T-helper 2 cell (primary cell): Measurements from ENCODE around the gene PTPRN2.

Source experiments
- DNase-seq, 5 experiments: peaks; one replicate each; pipeline versions ENCODE4 v3.0.0 to v3.0.0-alpha.2; 2012 to 2022

PTPRN2 gene

DNA sequence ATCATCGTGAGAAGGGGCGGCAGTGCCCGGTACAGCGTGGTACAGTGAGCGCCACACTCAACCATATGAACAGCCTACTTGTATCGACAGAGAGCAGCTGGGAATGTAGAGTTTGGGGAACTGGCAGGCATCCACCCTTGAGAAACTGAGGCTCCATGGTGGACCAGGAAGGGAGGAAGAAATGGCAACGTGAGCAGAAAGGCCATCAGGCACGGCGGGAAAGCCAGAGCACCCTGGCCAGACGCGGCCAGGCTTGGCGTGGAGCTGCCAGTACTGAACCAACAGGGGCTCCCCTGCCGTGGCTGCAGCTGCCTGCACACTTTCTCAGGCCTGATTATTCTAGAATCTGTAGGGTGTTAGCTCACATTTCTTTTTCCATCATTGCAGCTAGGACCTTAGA is 442.3 kb downstream of the PTPRN2 start:
- no peak for DNase-seq

DNA sequence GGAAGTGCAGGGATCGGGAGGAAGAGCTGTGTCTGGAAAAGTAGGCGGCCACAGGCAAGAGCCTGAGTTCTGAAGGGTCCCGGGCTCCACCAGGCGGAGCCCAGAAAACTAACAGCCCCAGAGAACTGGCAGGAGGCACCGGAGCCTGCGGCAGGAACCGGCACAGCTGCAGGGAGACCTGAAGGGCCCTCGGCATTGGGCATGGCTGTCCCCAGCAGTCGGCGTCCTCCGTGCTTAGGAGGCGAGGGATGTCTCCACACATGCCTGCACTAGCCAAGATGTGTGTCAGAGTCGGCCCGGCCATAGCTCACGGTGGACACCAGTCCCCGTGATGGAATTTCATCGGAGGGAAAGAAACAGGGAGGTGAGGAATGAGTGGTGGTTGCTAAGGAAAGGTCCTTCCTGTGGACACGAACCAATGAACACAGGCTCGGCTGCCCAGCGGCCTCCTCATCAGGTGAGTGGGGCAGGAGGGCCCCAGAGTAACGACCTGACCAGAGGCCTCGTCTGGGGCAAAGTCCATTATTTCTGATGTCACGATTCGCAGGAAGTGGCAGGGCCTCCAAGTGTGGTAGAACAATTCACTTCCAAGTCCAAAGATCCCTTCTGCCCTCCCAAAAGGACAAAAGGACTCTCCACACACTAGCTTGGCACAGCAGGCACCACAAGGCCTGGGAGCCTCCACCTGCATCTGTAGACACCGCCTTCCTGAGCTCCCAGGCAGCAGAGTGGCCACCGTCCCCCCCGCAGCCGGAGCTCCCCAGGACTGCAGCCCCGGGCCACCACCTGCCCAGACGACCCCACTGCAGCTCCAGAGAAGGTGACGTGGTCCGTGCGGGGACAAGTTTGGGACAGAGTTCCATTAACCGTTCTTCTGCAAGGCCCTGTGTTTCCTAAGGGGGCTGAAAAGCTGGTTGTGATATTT is 444.2 kb downstream of the PTPRN2 start:
- no peak for DNase-seq

DNA sequence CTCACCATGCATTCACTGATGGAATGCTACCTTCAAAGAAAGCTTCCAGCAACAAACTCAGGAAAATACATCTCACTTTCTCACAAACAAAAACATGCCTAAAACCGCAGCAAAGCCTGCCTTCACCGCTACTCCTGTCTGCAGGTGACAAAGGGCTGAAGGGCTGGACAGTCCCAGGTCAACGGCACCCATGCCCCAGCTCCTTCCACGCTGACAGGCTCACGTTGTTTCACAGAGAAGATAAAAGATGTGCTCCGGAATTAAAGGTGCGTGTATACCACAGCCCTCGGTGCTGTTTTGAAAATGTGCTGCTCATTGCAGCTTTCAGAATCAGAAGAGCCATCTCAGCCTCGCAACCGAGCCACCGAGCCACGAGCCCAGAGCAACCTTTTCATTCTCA is 445.0 kb downstream of the PTPRN2 start:
- DNase-seq = no peak

DNA sequence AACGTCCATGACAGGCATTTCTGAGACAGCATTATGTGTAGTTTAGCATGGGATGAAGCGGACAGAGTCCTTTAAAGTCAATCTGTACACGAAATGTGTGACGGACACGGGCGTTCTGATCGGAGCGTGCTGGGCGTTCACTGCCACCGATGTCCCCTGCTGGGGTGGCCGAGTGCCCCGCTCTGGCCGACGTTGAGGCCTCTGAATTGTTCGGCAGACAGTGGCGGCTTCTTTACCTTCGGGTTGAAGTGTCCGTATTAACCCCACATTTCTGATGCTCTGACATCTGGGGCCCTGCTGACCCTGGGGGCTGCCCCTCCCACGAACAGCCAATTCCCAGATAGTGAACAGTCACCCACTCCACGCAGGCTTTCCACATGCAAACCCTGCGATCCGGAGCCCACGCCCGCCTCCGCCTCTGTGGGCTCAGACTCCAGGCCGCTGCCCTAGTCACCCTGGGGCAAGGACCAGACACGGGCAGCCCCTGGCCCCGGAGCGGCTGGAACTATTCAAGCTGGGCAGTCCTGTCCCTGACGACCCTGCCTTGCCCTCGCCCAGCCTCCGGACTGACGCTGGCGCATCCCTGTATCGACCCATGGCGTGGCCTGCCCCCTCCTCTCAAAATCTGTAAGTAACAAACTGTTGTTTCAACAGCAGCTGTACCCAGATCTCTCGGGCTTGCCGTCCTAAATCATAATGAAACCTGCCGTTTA is 445.7 kb downstream of the PTPRN2 start:
- DNase-seq = no peak

DNA sequence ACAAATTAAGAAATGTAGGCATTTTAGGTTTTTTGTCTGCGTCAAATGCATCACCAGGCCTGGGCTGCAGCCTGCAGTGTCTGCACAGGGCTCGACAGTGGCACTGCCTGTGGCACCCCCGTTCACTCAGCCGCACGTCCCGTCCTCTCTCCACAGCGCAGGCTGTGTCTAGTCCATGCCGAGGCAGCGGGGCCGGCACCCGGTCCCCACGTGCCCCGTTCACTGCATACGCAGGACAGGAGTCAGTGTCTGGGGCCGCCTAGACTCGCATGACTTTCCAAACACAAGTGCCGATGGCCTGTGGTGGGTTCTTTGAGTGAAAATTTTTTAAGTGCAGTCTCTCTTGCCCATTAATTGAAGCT is 446.4 kb downstream of the PTPRN2 start:
- DNase-seq = no peak

DNA sequence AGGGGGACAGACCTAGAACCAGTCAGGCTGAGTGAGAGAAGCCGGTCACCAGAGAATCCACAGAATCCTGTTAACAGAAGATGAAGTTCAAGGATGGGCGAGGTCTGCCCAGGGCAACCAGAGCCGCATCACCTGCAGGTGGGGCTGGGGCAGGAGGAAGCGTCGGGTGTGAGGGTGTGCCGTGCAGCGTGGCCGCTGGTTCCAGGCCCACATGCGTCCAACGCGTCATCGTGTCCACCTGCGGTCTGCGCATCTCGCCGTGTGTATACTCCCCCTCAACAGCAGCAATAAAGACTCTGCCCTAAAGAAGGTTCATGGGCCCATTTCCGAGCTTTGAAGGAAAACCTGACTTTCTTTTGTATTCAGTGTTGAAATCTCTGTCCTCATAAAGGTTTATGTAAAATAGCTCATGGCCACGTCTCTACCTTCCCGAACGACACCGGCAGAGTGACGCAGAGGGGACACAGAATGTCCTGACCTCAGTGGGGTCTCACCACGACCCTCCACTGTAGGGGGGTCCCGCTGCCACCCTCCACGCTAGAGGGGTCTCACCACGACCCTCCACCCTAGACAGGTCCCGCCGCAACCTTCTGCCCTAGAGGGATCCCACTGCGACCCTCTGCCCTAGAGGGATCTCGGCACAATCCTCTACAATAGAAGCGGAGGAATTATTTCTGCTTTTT is 446.9 kb downstream of the PTPRN2 start:
- DNase-seq = no peak

DNA sequence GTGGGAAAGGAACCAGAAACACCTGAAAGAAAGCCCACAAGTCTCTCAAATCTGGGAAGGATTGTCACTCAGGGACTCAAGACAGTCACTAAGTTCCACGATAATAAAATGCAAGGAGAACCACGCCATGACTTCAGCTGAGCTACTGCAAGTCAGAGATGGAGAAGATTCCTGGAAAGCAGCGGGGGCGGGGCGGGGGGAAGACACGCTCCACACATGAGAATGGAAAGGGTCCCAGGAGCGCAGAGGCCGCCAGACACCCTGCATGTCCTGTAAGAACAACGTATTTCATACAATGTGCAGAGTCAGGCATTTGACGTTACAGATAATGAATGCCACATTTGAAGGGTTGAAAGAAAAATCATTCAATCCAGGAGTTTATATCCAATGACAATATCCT is 448.1 kb downstream of the PTPRN2 start:
- no peak for DNase-seq

DNA sequence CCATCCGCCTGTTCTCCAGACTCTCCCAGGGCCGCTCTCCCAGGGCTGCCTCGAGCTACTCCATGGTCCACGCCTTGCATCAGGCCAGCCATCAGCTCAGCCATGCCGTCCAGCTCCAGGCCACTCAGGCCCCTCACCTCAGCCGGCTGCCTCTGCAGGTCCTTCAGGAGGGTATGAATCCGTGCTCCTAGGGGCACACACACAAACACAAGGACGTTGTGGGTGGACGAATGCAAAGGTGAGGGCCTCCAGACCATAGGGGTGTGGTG is 449.4 kb downstream of the PTPRN2 start:
- no peak for DNase-seq

DNA sequence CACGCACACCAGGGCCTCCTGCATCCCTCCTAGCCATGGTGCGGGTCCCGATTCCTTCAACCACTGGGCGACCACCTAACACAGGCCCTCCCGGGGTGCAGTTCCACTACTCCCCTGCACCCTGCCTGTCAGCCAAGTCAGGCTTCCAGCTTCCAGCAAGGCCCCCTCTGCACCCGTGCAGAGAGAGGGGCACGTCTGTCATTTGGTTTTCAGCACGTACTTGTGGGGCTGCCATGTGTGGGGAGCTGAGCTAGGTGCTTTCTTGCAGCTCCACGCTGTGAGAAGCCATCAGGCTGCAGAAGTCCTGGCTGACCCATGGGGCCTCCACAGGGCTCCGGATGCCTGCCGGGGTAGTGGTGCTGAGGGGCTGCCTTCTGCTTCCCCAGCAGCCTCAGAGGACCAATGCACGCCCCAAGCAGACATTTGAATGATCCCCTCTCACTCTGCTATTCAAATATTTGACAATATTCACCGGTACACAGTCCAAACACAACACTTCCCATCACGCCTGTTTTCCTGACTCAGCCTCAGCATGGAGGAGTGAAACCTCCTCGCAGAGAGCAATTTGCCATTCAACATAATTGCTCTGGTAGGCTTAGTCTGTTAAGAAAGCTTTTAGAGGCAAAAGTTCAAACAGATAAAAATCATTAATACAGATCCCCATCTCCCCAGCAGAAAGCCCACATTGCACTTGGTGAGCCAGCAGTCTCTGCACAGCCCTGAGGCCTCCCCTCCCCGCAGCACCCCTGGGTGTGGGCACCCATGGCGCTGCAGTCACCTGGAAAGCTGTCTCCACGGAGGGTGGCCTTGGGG is 449.9 kb downstream of the PTPRN2 start:
- DNase-seq = no peak

DNA sequence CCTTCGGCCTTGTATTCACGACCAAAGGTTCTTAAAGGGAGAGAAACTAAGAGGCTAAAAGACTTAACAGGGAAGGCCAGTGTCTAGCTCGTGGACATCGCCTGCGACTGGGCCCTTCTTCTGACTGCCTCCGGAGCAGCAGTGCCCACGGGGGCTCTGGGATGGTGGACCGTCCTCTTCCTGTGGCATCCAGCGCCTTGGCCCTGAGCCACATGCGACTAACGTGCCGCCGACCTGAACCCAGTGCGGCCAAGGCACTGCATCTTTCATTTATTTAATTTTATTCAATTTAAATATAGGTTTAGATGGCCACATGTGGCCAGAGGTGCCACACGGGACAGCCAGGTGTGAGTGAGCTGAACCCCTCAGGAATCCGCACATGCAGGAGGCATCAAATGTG is 451.7 kb downstream of the PTPRN2 start:
- DNase-seq = no peak

DNA sequence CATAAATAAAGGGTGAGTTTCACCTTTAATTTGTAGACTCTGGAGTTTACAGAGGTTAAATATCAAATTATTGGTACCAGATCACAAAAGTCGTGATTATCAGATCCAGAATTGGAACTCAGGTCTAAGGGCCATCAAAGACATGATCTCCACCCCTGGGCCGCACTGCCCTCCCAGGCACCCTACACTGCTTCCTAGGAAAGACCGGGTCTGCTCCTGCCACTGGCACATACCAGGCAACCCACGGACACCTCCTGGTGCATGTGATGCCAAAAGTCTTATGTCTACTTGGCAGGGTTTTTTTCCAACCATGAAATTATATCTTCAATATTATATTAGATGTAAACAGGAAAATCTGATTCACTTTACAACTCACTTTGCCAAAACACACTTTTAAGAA is 452.8 kb downstream of the PTPRN2 start:
- no peak for DNase-seq

DNA sequence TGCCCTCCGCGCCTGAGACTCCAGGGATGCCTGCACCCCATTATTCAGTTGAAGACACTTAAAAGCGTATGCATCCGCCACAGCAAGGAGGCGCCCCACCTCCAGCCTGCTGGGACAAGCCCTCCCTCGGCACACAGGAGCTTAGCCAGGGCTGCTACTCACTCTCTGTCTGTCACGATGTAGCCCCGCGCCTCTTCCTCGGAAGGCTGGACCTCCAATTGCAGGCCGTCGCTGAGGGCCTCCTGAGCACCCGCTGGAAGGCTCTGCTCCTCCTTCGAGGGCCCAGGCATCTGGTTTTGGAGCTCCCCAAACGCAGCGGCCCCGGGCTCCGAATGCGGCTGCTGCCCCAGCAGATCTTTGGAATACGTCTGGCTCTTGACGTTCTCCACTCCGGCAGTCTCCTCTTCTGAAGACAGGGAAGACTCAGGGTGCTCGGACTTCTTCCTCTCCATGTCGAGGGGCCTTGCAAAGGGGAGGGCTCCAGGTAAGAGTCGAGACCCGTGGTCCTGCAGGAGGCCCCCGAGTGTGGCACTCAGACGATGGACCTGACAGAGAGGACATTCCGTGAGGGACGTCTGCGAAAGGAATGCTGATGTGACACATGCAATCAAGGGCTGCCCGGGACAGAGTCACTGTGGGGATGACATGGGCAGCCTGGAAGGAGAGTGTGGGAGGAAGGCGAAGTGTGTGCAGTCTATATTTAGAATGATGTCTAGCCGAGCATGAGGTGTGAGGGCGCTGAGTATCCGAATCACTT is 453.9 kb downstream of the PTPRN2 start:
- no peak for DNase-seq

DNA sequence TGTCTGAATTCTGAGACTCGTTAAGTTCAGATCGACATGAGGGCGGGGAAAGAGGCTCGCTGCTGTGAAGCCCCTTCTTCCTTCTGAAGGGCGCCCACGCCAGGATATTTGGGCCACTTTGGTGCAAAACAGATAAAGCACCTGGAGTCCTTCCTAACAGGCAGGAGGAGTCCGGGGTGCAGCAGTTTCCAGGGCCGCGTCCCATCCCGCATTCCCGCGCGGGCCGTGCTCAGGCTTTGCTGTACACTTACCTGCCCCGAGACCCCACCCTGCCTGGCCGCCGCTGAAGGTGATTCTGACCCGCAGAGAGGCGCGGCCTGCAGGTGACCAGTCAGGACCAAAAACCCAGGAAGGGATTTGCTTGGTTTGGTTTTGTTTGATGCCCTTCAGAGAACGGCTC is 454.6 kb downstream of the PTPRN2 start:
- DNase-seq = no peak

DNA sequence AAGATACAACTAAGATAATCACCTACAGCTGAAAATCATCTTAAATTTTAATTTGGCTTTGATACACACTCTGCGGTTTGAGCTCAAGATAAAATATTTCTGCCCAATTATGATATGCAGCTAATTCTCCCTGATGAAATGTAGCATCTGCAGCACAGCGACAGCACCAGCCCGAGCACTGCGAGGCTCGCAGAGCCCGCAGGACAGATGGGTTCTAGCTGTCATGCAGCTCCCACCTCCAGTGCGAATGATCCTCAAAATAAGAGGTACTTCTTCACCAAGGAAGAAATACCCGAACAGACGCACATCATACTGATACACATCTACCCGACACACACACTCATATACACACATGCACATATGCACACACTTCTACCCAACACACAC is 457.6 kb downstream of the PTPRN2 start:
- no peak for DNase-seq

DNA sequence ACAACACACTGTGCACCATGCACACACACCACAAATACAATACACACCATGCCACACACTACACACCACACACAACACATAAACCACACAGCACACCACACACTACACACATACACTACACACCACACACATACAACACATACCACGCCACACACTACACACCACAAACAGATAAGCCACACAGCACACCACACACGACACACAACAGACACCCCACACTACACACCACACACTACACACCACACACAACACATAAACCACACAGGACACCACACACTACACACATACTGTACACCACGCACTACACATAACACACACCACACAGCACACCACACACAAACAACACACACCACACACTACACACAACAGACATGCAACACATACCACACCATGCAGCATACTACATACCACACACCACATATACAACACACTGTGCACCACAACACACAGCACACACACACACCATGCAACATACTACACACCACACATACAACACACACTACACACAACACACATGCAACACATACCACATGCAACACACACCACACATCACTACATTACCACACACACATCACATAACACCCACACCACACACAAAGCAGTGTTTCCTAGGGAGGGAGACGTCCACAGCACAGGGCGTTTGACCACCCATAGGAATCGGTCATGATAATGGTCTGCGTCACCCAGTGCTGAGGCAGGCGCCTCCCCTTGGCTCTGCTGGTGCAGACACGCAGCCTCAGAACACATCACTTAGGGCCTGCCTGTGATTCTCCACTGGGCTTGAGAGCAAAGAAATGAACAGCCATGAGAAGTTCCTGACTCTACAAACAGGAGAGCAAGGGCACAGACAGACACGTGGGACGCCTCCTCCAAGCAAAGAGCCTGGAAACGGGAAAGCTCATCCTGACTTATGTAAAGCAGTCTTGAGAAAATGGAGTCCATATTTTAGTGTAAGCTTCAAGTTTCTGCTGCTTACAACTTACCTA is 458.3 kb downstream of the PTPRN2 start:
- DNase-seq = no peak

DNA sequence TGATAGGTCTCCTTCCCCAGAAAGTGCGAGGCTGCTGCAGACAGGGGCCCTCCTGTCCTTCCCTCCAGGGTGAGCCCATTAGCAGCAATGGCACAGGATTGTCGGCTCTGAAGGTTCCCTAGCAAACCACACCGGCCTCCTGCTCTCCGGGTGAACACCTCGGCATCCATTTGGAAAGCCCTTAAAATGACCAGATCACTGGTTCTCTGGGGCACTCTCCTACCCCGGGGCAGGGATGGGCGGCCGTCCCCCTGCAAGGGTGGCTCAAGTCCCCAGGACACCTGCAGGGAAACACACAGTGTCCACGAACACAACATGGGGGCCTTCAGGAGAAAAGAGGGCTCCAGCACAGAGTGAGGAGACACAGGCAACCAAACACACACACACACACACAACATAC is 459.1 kb downstream of the PTPRN2 start:
- DNase-seq = no peak

DNA sequence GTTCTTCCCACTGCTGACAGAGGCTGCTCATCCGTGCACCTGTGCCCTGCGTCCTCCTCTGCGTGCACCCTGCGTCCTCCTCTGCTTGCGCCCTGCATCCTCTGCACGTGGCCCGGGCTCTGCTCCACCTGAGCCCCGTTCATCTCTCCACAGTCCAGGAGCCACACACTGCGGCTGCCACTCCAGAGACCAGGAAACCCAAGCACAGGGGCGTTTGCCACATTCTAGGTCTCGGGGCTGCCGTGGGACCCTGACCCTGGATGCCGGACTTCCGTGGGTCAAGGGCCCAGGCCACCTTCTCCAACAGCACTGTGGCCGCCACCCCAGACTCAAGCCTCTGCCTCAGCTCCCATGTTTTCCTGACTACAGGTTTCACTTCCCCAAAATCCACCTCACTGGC is 460.4 kb downstream of the PTPRN2 start:
- DNase-seq = no peak

DNA sequence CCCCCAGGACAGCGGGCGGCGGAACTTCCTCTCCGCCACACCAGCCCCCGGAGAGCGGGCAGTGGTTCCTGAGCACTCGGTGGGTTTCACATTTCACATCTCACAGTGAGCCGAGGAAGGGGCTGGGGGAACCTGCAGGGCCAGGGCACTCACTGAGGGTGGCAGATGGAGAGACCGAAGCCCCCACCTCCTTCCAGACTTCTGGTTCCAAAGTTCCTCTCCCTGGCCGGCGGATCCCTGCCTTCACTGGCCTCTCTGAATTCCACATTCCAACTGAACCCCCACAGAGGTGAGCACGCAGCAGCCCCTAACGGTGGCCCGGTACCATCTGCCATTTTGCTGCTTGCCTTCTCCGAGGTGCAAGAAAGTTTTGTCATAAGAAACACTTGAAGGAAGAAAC is 461.0 kb downstream of the PTPRN2 start:
- no peak for DNase-seq

DNA sequence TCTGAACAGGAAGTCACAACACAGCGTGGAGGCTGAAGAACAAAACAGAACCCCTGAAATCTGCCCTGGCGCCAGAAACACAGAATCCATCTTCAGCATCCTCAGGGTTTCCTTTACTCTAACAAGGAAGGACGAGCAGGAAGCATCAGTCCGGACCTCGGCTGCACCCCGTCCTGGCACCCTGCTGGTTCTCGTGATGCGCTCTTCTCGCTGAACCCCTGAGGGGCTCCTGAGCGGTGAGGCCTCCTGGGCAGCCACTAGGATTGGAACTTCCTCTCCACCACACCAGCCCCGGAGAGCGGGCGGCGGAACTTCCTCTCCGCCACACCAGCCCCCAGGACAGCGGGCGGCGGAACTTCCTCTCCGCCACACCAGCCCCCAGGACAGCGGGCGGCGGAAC is 461.9 kb downstream of the PTPRN2 start:
- no peak for DNase-seq

DNA sequence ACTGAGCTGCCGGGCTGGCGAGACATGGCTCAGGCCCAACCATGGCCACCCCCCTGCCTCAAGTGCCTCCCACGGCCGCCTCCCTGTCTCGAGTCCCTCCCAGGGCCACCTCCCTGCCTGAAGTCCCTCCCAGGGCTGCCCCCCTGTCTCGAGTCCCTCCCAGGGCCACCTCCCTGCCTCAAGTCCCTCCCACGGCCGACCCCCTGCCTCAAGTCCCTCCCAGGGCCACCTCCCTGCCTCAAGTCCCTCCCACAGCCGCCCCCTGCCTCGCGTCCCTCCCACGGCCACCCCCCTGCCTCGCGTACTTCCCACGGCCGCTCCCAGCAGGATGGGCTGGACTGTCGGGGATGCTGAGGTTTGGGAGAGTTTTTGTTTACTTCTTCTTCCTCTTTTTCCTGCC is 462.5 kb downstream of the PTPRN2 start:
- DNase-seq = no peak

DNA sequence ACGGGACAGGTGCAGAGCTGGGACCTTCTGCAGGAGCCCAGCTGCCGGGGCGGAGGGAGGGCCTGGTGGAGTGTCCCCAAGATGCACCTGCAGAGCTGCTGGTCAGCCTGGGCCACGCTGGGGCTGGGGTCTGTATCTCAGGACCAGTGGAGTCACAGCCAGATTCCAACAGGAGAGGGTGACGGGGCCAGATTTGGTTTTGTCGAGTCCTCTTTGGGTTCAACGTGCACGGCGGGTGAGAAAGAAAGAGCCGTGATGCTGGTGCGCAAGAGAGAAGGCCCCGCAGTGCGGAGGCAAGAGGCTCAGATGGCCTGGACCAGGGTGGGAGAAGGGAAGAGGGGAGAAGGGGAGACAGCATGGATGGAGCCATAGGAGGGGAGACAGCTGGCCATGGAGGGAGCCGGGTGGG is 462.9 kb downstream of the PTPRN2 start:
- DNase-seq = no peak
